ENCODE results near the gene SDCCAG8.

The SDCCAG8 gene

GRCh38 chr1:243526180-243526579, 270.3 kb downstream of the SDCCAG8 start:
- Histone ChIP-seq H3K9ac (no peak overlapping the region), H3K27ac (peak overlapping the region; percentile 74), H2AFZ (peak overlapping the region; percentile 15), H3K9me3 (ENCODE audit: control insufficient read depth, low read length) (no peaks in the 10 kb centered on the region), H3K4me3 (ENCODE audit: low read depth, low read length) (no peak overlapping the region), H3K27me3 (ENCODE audit: control insufficient read depth, insufficient read depth, low read length) (no peaks in the 10 kb centered on the region), H3K4me2 (ENCODE audit: low read length) (no peak overlapping the region), H3K36me3 (ENCODE audit: control insufficient read depth, insufficient read depth, low read length) (no peaks in the 10 kb centered on the region), H3K4me1 (peaks cover 24% of the 10 kb centered on the region), H3K79me2 (no peaks in the 10 kb centered on the region)
- no peak for TF ChIP-seq CTCF (IDR thresholded peaks at IDR 0.05)

- Histone ChIP-seq H2AFZ (no peak overlapping the region), H3K27ac (no peak overlapping the region), H3K4me3 (ENCODE audit: low read depth, low read length) (no peak overlapping the region), H3K9ac (no peak overlapping the region), H3K4me1 (peaks cover 23% of the 10 kb centered on the region), H3K36me3 (ENCODE audit: control insufficient read depth, insufficient read depth, low read length) (no peaks in the 10 kb centered on the region), H3K9me3 (ENCODE audit: control insufficient read depth, low read length) (no peaks in the 10 kb centered on the region), H3K4me2 (ENCODE audit: low read length) (no peak overlapping the region), H3K27me3 (ENCODE audit: control insufficient read depth, insufficient read depth, low read length) (no peaks in the 10 kb centered on the region), H3K79me2 (no peaks in the 10 kb centered on the region)
- TF ChIP-seq CTCF (IDR thresholded peaks at IDR 0.05): no peak
Observed at GRCh38 chr1:243528459-243529121, 272.7 kb downstream of the SDCCAG8 start.

GRCh38 chr1:243529512-243529911, 273.7 kb downstream of the SDCCAG8 start:
- H2AFZ ChIP-seq: no peak overlapping the region
- H3K4me1 ChIP-seq: peaks cover 15% of the 10 kb centered on the region
- no peaks in the 10 kb centered on the region for H3K36me3 ChIP-seq (ENCODE audit: control insufficient read depth, insufficient read depth, low read length)
- H3K9ac ChIP-seq: no peak overlapping the region
- no peaks in the 10 kb centered on the region for H3K79me2 ChIP-seq
- H3K4me2 ChIP-seq (ENCODE audit: low read length): no peak overlapping the region
- no peaks in the 10 kb centered on the region for H3K27me3 ChIP-seq (ENCODE audit: control insufficient read depth, insufficient read depth, low read length)
- no peak overlapping the region for H3K4me3 ChIP-seq (ENCODE audit: low read depth, low read length)
- H3K27ac ChIP-seq: no peak overlapping the region
- H3K9me3 ChIP-seq (ENCODE audit: control insufficient read depth, low read length): no peaks in the 10 kb centered on the region
- no peak for TF ChIP-seq CTCF (IDR thresholded peaks at IDR 0.05)

- Histone ChIP-seq H3K36me3 (ENCODE audit: control insufficient read depth, insufficient read depth, low read length) (no peaks in the 10 kb centered on the region), H3K9ac (no peak overlapping the region), H2AFZ (no peak overlapping the region), H3K79me2 (no peaks in the 10 kb centered on the region), H3K27me3 (ENCODE audit: control insufficient read depth, insufficient read depth, low read length) (no peaks in the 10 kb centered on the region), H3K4me2 (ENCODE audit: low read length) (no peak overlapping the region), H3K27ac (no peak overlapping the region), H3K4me3 (ENCODE audit: low read depth, low read length) (no peak overlapping the region), H3K9me3 (ENCODE audit: control insufficient read depth, low read length) (no peaks in the 10 kb centered on the region), H3K4me1 (no peaks in the 10 kb centered on the region)
- no peak for TF ChIP-seq CTCF (IDR thresholded peaks at IDR 0.05)
Observed at GRCh38 chr1:243535014-243535413, 279.2 kb downstream of the SDCCAG8 start.

GRCh38 chr1:243539636-243540035, 283.8 kb downstream of the SDCCAG8 start:
- H3K79me2 ChIP-seq: no peaks in the 10 kb centered on the region
- no peak overlapping the region for H2AFZ ChIP-seq
- no peaks in the 10 kb centered on the region for H3K9me3 ChIP-seq (ENCODE audit: control insufficient read depth, low read length)
- H3K4me2 ChIP-seq (ENCODE audit: low read length): no peak overlapping the region
- H3K27me3 ChIP-seq (ENCODE audit: control insufficient read depth, insufficient read depth, low read length): no peaks in the 10 kb centered on the region
- peaks cover 2% of the 10 kb centered on the region for H3K4me1 ChIP-seq
- H3K27ac ChIP-seq: no peak overlapping the region
- H3K4me3 ChIP-seq (ENCODE audit: low read depth, low read length): no peak overlapping the region
- TF ChIP-seq CTCF (IDR thresholded peaks at IDR 0.05): no peak
- no peak overlapping the region for H3K9ac ChIP-seq
- no peaks in the 10 kb centered on the region for H3K36me3 ChIP-seq (ENCODE audit: control insufficient read depth, insufficient read depth, low read length)
